ENCODE measurements around the gene SERINC2. TPM values are rescaled to one million over a fixed set of nuclear protein-coding genes. Genes with fewer than 3 reads are reported as not detected.

SERINC2 gene
- total RNA-seq, 8 experiments from 2014 or later: 1.4 to 18.8 (median 10.0) TPM

- Histone ChIP-seq H3K4me3 (no peak overlapping the region), H3K4me1 (replicated peaks in 1 of 2) (no peaks in the 10 kb centered on the region), H3K27ac (no peak overlapping the region)
- ATAC-seq (replicated peaks in 6 of 8): peak in 1 of 8 experiments; percentile 2
- in situ Hi-C loops (cut with MboI; ENCODE audit: low pct_unique_long_range_greater_than_20kb in 2 of 9, low sequenced_read_pairs in 9 of 9, unreplicated experiment in 9 of 9): no loop called here
- WGBS, 10 experiments: 25 to 100% (median 86%) methylated on average over 1 to 5 of the region's 6 CpGs; no CpG with 5 or more reads in 2 of the 10 experiments
Measured at GRCh38 chr1:31433396-31433930, 20.4 kb downstream of the SERINC2 start.

- 57 to 100% (median 70%) methylated on average over 1 to 10 of the region's 21 CpGs; no CpG with 5 or more reads in 6 of the 10 experiments for WGBS, 10 experiments
- peak in 5 of 8 experiments; percentile 16 to 54 (median 41) for ATAC-seq (replicated peaks in 6 of 8)
- Histone ChIP-seq H3K27ac (no peak overlapping the region), H3K4me3 (no peak overlapping the region), H3K4me1 (replicated peaks in 1 of 2) (no peaks in the 10 kb centered on the region)
- in situ Hi-C loops (cut with MboI; ENCODE audit: low pct_unique_long_range_greater_than_20kb in 2 of 9, low sequenced_read_pairs in 9 of 9, unreplicated experiment in 9 of 9): no loop called here
Measured at GRCh38 chr1:31434101-31434871, 21.3 kb downstream of the SERINC2 start.

- Histone ChIP-seq H3K27ac (no peak overlapping the region), H3K4me1 (replicated peaks in 1 of 2) (no peaks in the 10 kb centered on the region), H3K4me3 (no peak overlapping the region)
- 73 to 100% (median 84%) methylated on average over 1 to 10 of the region's 12 CpGs; no CpG with 5 or more reads in 6 of the 10 experiments for WGBS, 10 experiments
- in situ Hi-C loops (cut with MboI; ENCODE audit: low pct_unique_long_range_greater_than_20kb in 2 of 9, low sequenced_read_pairs in 9 of 9, unreplicated experiment in 9 of 9): no loop called here
- ATAC-seq (replicated peaks in 6 of 8): peak in 5 of 8 experiments; percentile 10 to 29 (median 15)
Measured at GRCh38 chr1:31434979-31435378, 22.0 kb downstream of the SERINC2 start.

- 80 to 93% (median 91%) methylated on average over 1 to 7 of the region's 13 CpGs; no CpG with 5 or more reads in 2 of the 10 experiments for WGBS, 10 experiments
- no peak overlapping the region for H3K27ac ChIP-seq
- H3K4me1 ChIP-seq (replicated peaks in 1 of 2): no peaks in the 10 kb centered on the region
- H3K4me3 ChIP-seq: no peak overlapping the region
- ATAC-seq (replicated peaks in 6 of 8): peak in 3 of 8 experiments; percentile 10 to 16 (median 11)
- in situ Hi-C loops (cut with MboI; ENCODE audit: low pct_unique_long_range_greater_than_20kb in 2 of 9, low sequenced_read_pairs in 9 of 9, unreplicated experiment in 9 of 9): no loop called here
Measured at GRCh38 chr1:31435471-31436409, 22.7 kb downstream of the SERINC2 start.

- peak in 1 of 8 experiments; percentile 20 for ATAC-seq (replicated peaks in 6 of 8)
- no peaks in the 10 kb centered on the region for H3K4me1 ChIP-seq (replicated peaks in 1 of 2)
- no peak overlapping the region for H3K4me3 ChIP-seq
- WGBS, 10 experiments: 31 to 100% (median 72%) methylated on average over 2 to 7 of the region's 9 CpGs; no CpG with 5 or more reads in 1 of the 10 experiments
- in situ Hi-C loops (cut with MboI; ENCODE audit: low pct_unique_long_range_greater_than_20kb in 2 of 9, low sequenced_read_pairs in 9 of 9, unreplicated experiment in 9 of 9): no loop called here
- H3K27ac ChIP-seq: no peak overlapping the region
Measured at GRCh38 chr1:31436596-31437432, 23.8 kb downstream of the SERINC2 start.

GRCh38 chr1:31437433-31438037 lies 24.5 kb downstream of the SERINC2 start:
- WGBS, 10 experiments: 42 to 87% (median 79%) methylated on average over 1 to 11 of the region's 11 CpGs; no CpG with 5 or more reads in 1 of the 10 experiments
- in situ Hi-C loops (cut with MboI; ENCODE audit: low pct_unique_long_range_greater_than_20kb in 2 of 9, low sequenced_read_pairs in 9 of 9, unreplicated experiment in 9 of 9): no loop called here
- Histone ChIP-seq H3K27ac (no peak overlapping the region), H3K4me1 (replicated peaks in 1 of 2) (no peaks in the 10 kb centered on the region), H3K4me3 (no peak overlapping the region)
- no peak for ATAC-seq (replicated peaks in 6 of 8)

GRCh38 chr1:31439276-31439675 lies 26.3 kb downstream of the SERINC2 start:
- Histone ChIP-seq H3K4me1 (replicated peaks in 1 of 2) (no peaks in the 10 kb centered on the region), H3K4me3 (no peak overlapping the region), H3K27ac (no peak overlapping the region)
- in situ Hi-C loops (cut with MboI; ENCODE audit: low pct_unique_long_range_greater_than_20kb in 2 of 9, low sequenced_read_pairs in 9 of 9, unreplicated experiment in 9 of 9): no loop called here
- 20 to 100% (median 58%) methylated on average over 1 of the region's 3 CpGs; no CpG with 5 or more reads in 6 of the 10 experiments for WGBS, 10 experiments
- ATAC-seq (replicated peaks in 6 of 8): no peak

- Histone ChIP-seq H3K4me3 (no peak overlapping the region), H3K4me1 (replicated peaks in 1 of 2) (no peaks in the 10 kb centered on the region), H3K27ac (no peak overlapping the region)
- in situ Hi-C loops (cut with MboI; ENCODE audit: low pct_unique_long_range_greater_than_20kb in 2 of 9, low sequenced_read_pairs in 9 of 9, unreplicated experiment in 9 of 9): no loop called here
- no peak for ATAC-seq (replicated peaks in 6 of 8)
- WGBS, 10 experiments: 25 to 94% (median 78%) methylated on average over 1 to 3 of the region's 3 CpGs; no CpG with 5 or more reads in 5 of the 10 experiments
Measured at GRCh38 chr1:31441073-31441472, 28.1 kb downstream of the SERINC2 start.

GRCh38 chr1:31441558-31441957 lies 28.5 kb downstream of the SERINC2 start:
- no peak for ATAC-seq (replicated peaks in 6 of 8)
- 0 to 94% (median 72%) methylated on average over 1 to 4 of the region's 4 CpGs; no CpG with 5 or more reads in 3 of the 10 experiments for WGBS, 10 experiments
- no peaks in the 10 kb centered on the region for H3K4me1 ChIP-seq (replicated peaks in 1 of 2)
- in situ Hi-C loops (cut with MboI; ENCODE audit: low pct_unique_long_range_greater_than_20kb in 2 of 9, low sequenced_read_pairs in 9 of 9, unreplicated experiment in 9 of 9): no loop called here
- H3K27ac ChIP-seq: no peak overlapping the region
- H3K4me3 ChIP-seq: no peak overlapping the region

- H3K4me3 ChIP-seq: no peak overlapping the region
- no peak overlapping the region for H3K27ac ChIP-seq
- no peak for ATAC-seq (replicated peaks in 6 of 8)
- in situ Hi-C loops (cut with MboI; ENCODE audit: low pct_unique_long_range_greater_than_20kb in 2 of 9, low sequenced_read_pairs in 9 of 9, unreplicated experiment in 9 of 9): no loop called here
- 30 to 93% (median 87%) methylated on average over 1 to 10 of the region's 10 CpGs; no CpG with 5 or more reads in 2 of the 10 experiments for WGBS, 10 experiments
- no peaks in the 10 kb centered on the region for H3K4me1 ChIP-seq (replicated peaks in 1 of 2)
Measured at GRCh38 chr1:31441970-31442647, 29.1 kb downstream of the SERINC2 start.

GRCh38 chr1:31442648-31442994 lies 29.6 kb downstream of the SERINC2 start:
- Histone ChIP-seq H3K4me3 (no peak overlapping the region), H3K27ac (no peak overlapping the region), H3K4me1 (replicated peaks in 1 of 2) (no peaks in the 10 kb centered on the region)
- no peak for ATAC-seq (replicated peaks in 6 of 8)
- 25 to 100% (median 80%) methylated on average over 1 to 4 of the region's 4 CpGs; no CpG with 5 or more reads in 2 of the 10 experiments for WGBS, 10 experiments
- in situ Hi-C loops (cut with MboI; ENCODE audit: low pct_unique_long_range_greater_than_20kb in 2 of 9, low sequenced_read_pairs in 9 of 9, unreplicated experiment in 9 of 9): no loop called here

All from motor neuron (in vitro differentiated cells).